Measurements from ENCODE around the gene ATG3. TPM values are rescaled to one million over a fixed set of nuclear protein-coding genes. Genes with fewer than 3 reads are reported as not detected.

Gene ATG3
- total and polyA plus RNA-seq, 2 experiments from 2014 or later, result 68.1 to 93.9 TPM

DNA sequence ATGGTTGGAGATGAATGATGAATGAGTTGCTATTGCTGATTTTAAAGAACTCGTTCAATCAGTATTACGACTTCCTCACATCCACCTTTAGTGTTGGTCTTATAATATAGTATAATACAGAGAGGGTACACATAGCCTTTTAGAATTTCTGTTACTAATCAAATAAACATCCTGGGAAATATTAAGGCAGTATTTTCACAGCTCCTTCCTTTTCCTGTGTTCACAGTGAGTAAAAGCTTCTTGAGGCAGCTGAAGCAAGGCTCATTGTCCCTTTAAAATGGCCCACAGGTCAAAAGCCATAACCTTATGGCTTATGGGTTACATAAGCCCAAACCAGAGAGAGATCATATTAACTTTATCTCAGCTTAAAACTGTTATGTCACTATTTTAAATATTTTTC, 61.1 kb downstream of the ATG3 start:
- TF ChIP-seq EZH2phosphoT487 (IDR thresholded peaks at IDR 0.05; ENCODE audit: unreplicated experiment) (no peak), CREB1 (CRISPR knock-in tag; IDR thresholded peaks at IDR 0.05; ENCODE audit: low read depth) (no peak), STAT1 (IDR thresholded peaks at IDR 0.05; ENCODE audit: unreplicated experiment) (no peak), EZH2 (IDR thresholded peaks at IDR 0.05; ENCODE audit: low read depth, unreplicated experiment) (no peak), JUNB (IDR thresholded peaks at IDR 0.05; ENCODE audit: unreplicated experiment) (no peak), ZNF114 (CRISPR knock-in tag; IDR thresholded peaks at IDR 0.05) (no peak), NANOG (IDR thresholded peaks at IDR 0.05; ENCODE audit: borderline replicate concordance) (no peak), ZNF331 (CRISPR knock-in tag; IDR thresholded peaks at IDR 0.05; ENCODE audit: low read depth) (no peak), POLR2AphosphoS5 (IDR thresholded peaks at IDR 0.05; ENCODE audit: low read depth) (no peak)
- TF ChIP-seq, protein P1, sequence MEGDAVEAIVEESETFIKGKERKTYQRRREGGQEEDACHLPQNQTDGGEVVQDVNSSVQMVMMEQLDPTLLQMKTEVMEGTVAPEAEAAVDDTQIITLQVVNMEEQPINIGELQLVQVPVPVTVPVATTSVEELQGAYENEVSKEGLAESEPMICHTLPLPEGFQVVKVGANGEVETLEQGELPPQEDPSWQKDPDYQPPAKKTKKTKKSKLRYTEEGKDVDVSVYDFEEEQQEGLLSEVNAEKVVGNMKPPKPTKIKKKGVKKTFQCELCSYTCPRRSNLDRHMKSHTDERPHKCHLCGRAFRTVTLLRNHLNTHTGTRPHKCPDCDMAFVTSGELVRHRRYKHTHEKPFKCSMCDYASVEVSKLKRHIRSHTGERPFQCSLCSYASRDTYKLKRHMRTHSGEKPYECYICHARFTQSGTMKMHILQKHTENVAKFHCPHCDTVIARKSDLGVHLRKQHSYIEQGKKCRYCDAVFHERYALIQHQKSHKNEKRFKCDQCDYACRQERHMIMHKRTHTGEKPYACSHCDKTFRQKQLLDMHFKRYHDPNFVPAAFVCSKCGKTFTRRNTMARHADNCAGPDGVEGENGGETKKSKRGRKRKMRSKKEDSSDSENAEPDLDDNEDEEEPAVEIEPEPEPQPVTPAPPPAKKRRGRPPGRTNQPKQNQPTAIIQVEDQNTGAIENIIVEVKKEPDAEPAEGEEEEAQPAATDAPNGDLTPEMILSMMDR (conservative IDR thresholded peaks at IDR 0.05; ENCODE audit: low read depth in 2 of 2), result no peak
- TF ChIP-seq, protein P2, sequence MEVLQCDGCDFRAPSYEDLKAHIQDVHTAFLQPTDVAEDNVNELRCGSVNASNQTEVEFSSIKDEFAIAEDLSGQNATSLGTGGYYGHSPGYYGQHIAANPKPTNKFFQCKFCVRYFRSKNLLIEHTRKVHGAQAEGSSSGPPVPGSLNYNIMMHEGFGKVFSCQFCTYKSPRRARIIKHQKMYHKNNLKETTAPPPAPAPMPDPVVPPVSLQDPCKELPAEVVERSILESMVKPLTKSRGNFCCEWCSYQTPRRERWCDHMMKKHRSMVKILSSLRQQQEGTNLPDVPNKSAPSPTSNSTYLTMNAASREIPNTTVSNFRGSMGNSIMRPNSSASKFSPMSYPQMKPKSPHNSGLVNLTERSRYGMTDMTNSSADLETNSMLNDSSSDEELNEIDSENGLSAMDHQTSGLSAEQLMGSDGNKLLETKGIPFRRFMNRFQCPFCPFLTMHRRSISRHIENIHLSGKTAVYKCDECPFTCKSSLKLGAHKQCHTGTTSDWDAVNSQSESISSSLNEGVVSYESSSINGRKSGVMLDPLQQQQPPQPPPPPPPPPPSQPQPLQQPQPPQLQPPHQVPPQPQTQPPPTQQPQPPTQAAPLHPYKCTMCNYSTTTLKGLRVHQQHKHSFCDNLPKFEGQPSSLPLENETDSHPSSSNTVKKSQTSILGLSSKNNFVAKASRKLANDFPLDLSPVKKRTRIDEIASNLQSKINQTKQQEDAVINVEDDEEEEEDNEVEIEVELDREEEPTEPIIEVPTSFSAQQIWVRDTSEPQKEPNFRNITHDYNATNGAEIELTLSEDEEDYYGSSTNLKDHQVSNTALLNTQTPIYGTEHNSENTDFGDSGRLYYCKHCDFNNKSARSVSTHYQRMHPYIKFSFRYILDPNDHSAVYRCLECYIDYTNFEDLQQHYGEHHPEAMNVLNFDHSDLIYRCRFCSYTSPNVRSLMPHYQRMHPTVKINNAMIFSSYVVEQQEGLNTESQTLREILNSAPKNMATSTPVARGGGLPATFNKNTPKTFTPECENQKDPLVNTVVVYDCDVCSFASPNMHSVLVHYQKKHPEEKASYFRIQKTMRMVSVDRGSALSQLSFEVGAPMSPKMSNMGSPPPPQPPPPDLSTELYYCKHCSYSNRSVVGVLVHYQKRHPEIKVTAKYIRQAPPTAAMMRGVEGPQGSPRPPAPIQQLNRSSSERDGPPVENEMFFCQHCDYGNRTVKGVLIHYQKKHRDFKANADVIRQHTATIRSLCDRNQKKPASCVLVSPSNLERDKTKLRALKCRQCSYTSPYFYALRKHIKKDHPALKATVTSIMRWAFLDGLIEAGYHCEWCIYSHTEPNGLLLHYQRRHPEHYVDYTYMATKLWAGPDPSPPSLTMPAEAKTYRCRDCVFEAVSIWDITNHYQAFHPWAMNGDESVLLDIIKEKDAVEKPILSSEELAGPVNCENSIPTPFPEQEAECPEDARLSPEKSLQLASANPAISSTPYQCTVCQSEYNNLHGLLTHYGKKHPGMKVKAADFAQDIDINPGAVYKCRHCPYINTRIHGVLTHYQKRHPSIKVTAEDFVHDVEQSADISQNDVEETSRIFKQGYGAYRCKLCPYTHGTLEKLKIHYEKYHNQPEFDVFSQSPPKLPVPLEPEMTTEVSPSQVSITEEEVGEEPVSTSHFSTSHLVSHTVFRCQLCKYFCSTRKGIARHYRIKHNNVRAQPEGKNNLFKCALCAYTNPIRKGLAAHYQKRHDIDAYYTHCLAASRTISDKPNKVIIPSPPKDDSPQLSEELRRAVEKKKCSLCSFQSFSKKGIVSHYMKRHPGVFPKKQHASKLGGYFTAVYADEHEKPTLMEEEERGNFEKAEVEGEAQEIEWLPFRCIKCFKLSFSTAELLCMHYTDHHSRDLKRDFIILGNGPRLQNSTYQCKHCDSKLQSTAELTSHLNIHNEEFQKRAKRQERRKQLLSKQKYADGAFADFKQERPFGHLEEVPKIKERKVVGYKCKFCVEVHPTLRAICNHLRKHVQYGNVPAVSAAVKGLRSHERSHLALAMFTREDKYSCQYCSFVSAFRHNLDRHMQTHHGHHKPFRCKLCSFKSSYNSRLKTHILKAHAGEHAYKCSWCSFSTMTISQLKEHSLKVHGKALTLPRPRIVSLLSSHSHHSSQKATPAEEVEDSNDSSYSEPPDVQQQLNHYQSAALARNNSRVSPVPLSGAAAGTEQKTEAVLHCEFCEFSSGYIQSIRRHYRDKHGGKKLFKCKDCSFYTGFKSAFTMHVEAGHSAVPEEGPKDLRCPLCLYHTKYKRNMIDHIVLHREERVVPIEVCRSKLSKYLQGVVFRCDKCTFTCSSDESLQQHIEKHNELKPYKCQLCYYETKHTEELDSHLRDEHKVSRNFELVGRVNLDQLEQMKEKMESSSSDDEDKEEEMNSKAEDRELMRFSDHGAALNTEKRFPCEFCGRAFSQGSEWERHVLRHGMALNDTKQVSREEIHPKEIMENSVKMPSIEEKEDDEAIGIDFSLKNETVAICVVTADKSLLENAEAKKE (CRISPR knock-in tag; IDR thresholded peaks at IDR 0.05), result no peak
- TF ChIP-seq, protein P3, sequence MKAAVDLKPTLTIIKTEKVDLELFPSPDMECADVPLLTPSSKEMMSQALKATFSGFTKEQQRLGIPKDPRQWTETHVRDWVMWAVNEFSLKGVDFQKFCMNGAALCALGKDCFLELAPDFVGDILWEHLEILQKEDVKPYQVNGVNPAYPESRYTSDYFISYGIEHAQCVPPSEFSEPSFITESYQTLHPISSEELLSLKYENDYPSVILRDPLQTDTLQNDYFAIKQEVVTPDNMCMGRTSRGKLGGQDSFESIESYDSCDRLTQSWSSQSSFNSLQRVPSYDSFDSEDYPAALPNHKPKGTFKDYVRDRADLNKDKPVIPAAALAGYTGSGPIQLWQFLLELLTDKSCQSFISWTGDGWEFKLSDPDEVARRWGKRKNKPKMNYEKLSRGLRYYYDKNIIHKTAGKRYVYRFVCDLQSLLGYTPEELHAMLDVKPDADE (IDR thresholded peaks at IDR 0.05), result no peak
- TF ChIP-seq, protein P4, sequence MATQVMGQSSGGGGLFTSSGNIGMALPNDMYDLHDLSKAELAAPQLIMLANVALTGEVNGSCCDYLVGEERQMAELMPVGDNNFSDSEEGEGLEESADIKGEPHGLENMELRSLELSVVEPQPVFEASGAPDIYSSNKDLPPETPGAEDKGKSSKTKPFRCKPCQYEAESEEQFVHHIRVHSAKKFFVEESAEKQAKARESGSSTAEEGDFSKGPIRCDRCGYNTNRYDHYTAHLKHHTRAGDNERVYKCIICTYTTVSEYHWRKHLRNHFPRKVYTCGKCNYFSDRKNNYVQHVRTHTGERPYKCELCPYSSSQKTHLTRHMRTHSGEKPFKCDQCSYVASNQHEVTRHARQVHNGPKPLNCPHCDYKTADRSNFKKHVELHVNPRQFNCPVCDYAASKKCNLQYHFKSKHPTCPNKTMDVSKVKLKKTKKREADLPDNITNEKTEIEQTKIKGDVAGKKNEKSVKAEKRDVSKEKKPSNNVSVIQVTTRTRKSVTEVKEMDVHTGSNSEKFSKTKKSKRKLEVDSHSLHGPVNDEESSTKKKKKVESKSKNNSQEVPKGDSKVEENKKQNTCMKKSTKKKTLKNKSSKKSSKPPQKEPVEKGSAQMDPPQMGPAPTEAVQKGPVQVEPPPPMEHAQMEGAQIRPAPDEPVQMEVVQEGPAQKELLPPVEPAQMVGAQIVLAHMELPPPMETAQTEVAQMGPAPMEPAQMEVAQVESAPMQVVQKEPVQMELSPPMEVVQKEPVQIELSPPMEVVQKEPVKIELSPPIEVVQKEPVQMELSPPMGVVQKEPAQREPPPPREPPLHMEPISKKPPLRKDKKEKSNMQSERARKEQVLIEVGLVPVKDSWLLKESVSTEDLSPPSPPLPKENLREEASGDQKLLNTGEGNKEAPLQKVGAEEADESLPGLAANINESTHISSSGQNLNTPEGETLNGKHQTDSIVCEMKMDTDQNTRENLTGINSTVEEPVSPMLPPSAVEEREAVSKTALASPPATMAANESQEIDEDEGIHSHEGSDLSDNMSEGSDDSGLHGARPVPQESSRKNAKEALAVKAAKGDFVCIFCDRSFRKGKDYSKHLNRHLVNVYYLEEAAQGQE (IDR thresholded peaks at IDR 0.05; ENCODE audit: unreplicated experiment), result no peak
- ATAC-seq (no peak), DNase-seq (ENCODE audit: low spot score) (no peak)
- H2AFZ ChIP-seq, result no peak overlapping the region
- H3K36me3 ChIP-seq (ENCODE audit: insufficient read depth), result no peaks in the 10 kb centered on the region
- no peaks in the 10 kb centered on the region for H3K79me2 ChIP-seq (replicated peaks; ENCODE audit: insufficient read depth)
- no peaks in the 10 kb centered on the region for H3K9me2 ChIP-seq (ENCODE audit: insufficient read depth)
- no peaks in the 10 kb centered on the region for H3K27me3 Mint-ChIP-seq (ENCODE audit: insufficient read depth, low read depth, poor library complexity)
- H3K36me3 Mint-ChIP-seq (ENCODE audit: low read depth), result no peaks in the 10 kb centered on the region
- H3K27ac Mint-ChIP-seq, result no peak overlapping the region
- H3K9me3 Mint-ChIP-seq, result no peaks in the 10 kb centered on the region
- no peaks in the 10 kb centered on the region for H3K27me3 ChIP-seq (ENCODE audit: insufficient read depth)
- H3K4me1 Mint-ChIP-seq, result no peaks in the 10 kb centered on the region; the same call in 2 of the 3 replicates
- no peak overlapping the region for H3K4me3 ChIP-seq
- no peak overlapping the region for H3K4me3 Mint-ChIP-seq
- no peak overlapping the region for H3K27ac ChIP-seq (ENCODE audit: low read depth)
- no peak overlapping the region for H3K4me2 ChIP-seq
- no peaks in the 10 kb centered on the region for H4K20me1 ChIP-seq (replicated peaks; ENCODE audit: insufficient read depth)
- H3K4me1 ChIP-seq (ENCODE audit: insufficient read depth), result no peaks in the 10 kb centered on the region
- no peaks in the 10 kb centered on the region for H3F3A ChIP-seq (replicated peaks; ENCODE audit: low read depth)

All from GM23338 (cell line).